Hematopoietic multipotent progenitor cell treated with erythropoietin and hydrocortisone succinate and interleukin-3 and kit ligand, for 15 days (in vitro differentiated cells): ENCODE results near the gene IL1A.

Experiments
- DNase-seq: peaks from one replicate; pipeline ENCODE4 v3.0.0-alpha.2; 2015; ENCODE audit warnings: low spot score

The IL1A gene

DNA sequence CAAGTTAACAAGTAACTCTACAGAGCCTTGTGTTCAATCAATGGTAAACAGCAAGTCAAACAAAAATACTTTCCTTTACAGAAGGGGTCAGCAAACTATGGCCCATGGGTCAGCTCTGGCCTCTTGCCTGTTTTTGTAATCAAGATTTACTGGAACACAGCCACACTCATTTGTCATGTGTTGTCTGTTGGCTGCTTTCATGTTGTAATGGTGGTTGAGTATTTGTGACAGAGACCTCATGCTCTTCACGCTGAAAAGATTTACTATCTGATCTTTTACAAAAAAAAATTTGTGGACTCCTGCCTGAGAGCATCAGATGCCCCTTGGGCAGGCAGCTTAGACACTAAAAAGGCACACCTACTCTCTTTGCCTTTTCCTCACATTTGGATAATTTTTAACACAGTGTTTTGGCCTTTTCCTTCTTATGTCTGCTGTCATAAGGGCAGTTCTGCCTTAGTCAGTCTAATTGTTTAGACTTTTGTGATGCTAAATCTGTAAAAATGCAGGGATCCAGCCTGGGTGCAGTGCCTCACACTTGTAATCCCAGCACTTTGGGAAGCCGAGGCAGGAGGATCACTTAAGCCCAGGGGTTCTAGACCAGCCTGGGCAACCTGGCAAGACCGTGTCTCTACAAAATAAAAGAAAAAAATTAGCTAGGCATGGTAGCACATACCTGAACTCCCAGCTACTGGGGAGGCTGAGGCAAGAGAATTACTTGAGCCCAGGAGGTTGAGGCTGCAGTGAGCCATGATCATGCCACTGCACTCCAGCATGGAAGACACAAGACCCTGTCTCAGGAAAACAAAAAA, 34.0 kb upstream of the IL1A start:
- DNase-seq, result no peak

DNA sequence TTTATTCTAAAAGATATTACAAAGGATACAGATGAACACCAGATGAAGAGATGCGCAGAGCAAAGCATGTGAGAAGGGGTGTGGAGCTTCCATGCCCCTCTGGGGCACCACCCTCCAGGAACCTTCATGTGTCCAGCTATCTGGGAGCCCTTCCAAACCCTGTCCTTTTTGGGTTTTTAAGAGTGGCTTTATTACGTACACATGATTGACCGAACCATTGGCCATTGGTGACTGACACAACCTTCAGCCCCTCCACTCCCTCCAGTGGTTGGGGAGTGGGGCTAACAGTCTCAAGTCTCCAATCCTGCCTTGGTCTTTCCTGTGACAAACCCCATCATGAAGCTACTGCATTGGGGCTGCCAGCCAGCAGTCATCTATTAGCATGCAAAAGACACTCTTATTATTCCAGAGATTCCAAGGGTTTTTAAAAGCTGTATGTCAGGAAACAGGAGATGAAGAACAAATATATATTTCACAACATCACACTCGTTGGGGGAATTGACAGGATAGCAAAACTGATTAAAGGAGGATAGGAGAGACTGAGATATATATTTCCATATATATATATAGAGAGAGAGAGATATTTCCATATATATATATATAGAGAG, 32.9 kb upstream of the IL1A start:
- no peak for DNase-seq

DNA sequence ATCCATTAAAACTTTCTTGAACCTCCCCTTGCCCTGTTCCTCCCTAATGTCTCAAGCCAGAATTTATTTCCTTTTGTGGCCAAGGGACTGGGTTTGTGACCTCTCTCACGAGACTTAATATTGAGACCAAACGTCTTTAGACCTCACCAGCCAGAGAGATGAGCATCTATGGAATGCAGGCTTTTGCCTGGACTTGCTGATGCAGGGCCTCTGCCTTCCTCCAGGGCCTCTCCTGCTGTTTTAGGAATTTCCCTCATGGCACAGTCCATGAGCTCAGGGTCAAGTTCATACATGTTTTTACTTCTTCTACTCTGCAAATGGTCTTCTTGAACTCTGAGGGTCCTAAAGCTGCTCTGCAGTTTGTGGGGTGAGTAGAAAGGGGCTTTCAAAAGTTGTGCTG, 30.0 kb upstream of the IL1A start:
- DNase-seq, result no peak

DNA sequence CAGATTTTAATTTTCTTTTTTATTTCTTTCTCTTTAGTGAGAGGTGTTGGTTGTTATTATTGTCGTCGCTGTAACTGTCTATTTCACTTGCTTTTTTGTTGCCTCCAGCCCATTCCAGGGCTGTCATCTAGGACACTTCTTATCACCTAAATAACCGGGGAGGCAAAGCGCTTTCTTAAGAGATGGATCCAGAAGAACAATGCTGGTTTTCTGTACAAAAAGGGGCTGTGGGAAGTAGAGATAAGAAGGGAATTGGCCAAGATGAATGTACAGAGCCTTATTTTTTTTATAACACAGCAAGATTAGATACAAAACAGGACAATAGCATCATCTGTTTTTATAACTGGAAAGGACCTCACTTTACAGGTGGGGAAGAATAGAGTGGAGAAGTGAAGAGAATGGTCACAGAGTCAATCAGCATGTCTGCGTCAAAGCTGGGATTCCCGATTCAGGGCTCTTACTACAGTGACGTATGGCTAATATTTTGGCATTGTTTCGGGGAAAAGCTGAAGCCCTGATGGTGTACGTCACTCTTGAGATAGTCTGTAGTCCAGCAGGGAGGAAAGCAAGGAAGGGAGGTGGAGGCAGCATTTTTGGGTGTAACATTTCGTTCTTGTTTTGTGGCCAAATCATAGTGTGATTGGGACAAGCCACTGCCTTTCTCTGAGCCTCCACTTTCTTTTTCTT, 29.1 kb upstream of the IL1A start:
- DNase-seq, result no peak

DNA sequence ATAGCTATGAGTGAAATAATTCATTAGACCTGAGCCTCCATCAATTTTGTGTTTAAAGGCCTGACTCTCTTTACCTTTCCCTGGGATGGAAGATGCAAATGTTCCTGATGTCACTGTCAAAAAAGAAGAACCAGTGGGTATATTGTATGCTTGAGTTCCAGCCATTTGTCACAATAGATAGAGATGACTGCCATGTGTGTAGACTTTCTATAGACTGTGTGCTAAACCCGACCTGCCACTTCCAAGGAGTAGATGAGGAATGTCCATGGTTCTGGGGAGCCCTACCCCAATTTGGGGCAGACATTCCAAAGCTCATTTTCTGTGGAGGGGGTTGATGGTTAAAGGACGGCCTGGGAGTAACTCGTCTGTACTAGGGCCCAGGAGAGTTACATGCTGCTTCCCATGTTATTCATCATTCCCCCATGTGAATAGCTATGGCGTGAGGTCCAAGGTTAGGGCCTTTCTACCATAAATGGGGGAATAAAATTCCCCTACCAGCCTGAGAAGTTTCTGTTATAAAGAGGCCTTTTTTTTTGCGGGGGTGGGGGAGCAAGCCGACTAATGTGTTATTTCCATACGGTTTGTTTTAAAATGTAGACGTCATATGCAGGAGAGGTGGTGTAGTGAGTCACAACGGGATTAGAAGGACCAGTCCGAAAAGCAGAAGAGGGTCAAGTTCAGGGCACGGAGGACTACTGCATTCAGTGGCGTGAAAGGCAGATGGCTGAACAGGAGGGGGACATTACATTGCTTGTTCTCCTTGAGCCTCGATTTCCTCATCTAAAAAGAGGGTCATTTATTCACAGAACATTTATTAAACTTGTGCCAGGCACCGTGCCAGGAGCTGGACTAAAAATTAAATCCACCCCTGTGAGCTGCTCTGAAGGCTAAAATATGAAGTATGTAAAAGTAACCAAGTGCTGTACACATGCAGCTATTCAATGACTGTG, 28.3 kb upstream of the IL1A start:
- DNase-seq, result no peak

DNA sequence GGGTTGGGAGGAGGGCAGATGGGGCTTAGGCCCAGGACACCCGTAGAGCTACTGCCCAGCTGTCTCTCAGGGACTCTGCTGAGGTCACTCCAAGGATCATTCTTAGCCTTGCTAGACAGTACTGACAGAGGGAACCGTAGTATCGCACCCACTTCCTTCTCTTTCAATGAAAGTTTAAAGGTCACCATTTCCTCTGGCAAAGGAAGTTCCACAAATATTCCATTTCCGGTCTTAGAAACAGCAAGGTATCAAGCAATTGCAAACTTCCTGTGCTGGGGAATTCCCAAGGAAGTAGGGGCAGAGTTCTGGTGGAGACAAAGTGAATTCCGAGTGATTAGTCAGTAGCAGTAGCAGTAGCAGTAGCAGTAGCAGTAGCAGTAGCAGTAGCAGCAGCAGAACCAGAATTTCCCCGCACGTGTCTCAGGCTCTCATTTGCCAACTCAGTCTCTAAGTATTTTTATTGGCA, 27.6 kb upstream of the IL1A start:
- no peak for DNase-seq

DNA sequence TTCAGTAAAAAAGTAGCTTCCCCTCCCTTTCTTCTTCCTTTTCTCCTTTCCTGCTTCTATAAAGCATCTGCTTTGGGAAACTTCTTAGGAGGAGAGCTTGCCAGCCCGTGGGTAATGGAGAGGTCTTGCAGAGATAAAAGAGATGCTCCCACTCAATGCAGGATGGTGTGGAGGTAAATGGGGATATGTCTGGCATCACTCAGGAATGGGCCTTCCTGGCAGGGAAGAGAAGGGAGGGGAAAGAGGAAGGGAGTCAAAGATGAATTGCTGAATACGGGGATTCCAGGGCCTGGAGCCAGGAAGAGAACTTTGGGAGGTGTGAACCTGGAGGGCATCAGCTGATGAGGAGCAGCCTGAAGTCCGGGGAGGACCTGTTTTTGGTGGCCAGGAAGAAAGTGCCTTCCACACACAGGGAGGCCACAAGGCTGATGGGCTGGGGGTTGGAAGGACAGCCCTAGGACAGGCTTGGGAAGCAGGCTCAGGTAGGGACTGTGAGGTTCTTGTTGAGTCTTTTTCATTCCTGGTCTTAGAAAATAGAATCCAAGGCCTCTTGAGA, 27.1 kb upstream of the IL1A start:
- no peak for DNase-seq

DNA sequence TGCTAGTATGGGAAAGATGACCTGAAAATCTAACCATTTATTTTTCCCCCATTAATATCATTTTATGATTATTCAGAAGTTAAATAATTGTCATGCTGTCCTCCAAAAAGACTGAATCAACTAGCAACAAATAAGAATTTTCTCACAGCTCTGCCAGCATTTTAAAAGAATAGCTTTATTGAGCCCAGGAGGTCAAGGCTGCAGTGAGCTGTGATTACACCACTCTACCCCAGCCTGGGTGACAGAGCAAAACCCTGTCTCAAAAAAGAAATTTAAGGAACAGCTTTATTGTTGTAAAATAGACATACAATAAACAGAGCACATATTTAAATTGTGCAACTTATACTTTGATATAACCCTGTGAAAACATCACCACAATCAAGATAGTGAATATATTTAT, 24.8 kb upstream of the IL1A start:
- no peak for DNase-seq

DNA sequence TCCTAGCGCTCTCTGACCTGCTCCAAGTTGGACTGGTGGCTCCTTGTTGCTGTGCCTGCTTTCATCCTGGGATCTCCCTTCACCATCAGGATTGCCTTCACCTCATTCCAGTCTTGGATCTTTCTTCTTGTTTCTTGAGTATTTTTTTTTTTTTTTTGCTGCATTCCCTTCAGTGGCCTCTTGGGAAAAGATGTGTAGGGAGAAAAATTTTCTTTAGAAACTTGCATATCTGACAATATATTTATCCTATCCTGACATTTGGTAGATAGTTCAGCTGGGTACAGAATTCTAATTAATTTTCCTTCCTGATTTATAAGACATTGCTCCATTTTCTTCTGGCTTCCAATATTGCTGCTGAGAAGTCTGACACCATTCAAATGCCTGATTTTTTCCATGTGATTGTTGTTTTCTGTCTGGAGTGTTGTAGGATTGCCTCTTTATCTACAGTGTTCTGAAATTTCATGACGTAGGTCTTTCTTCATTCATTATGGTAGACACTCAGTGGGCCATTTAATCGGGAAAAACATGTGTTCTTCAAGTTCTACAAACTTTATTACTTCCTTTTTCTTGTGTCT, 23.0 kb upstream of the IL1A start:
- DNase-seq, result no peak

DNA sequence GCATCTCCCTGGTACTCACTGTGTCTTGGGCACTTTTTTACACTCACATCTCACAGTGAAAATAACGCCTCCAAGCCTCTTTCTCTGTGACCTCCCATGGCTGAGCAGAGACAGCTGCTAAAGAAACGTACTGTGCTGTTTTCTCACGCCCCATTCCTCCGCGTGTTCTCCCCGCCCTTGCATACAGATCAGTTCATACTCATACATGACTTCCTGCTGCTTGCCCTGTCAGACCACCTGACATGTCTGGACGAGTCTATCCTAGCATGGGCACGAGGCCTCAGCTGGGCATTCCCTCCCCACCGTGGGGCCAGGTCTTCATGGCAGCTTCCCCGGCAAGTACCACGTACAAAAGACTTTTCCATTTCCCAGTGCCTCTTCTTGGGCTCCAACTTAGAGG, 21.2 kb upstream of the IL1A start:
- no peak for DNase-seq

DNA sequence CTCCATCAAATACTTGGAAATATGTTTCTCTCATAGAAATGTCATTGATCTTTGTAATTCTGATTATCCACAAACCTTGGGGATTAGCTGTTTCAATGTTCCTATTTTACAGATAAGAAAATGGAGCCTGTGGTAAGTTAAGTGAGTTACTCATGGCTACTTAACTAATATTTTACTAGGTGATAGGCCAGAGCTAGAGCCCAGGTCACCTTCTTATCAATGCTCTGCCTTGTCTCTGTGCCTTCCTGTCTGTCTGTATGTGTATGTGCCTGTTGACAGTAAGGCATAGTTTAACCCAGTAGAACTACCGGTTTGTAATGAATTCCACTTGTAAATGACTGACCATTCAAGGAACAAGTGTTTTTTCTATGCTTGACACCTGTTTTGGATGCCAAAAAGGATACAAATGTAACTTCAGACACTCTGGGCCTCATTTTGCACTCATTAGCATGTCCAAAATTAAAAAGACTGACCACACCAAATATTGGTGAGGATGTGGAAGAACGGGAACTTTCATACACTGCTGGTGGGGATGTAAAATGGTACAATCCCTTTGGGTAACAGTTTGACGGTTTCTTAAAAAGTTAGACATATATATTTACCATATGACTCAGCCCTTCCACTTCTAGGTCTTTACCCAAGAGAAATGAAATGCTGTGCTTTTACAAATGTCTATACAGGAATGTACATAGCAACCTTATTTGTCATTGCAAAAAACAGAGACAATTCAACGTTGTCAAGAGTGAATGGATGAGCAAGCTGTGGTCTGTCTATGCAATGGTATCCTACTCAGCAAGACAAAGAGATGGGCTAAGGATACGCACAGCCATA, 19.6 kb upstream of the IL1A start:
- no peak for DNase-seq

DNA sequence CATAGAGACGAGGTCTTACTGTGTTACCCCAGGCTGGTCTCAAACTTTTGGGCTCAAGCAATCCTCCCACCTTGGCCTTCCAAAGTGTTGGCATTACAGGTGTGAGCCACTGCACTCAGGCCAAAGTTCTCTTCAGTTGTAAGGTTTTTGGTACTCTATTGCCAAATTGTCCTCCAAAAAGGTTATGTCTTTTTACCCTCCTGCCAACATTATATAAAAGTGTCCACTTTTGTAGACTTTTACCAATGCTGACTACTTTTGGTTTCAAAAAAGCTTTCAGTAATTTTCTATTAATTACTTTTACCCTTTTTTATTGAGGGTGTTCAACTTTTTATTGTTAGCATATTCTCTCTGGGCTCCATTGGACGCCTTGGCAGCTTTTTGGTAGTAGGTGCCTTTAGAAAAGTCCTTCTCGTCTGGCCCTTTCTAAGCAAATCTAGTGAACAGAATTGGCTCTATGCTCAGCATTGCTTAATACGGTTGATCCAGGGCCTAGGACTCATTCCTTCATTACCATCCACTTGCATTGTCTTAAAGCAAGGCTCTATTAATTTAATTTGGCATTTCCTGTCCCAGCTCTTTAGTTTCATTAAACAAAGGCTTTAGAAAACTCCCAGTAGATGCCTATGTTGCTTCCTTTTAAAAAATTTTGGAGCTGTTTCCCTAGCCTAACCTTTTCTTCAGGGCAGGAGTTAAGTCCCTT, 16.7 kb upstream of the IL1A start:
- DNase-seq, result no peak

DNA sequence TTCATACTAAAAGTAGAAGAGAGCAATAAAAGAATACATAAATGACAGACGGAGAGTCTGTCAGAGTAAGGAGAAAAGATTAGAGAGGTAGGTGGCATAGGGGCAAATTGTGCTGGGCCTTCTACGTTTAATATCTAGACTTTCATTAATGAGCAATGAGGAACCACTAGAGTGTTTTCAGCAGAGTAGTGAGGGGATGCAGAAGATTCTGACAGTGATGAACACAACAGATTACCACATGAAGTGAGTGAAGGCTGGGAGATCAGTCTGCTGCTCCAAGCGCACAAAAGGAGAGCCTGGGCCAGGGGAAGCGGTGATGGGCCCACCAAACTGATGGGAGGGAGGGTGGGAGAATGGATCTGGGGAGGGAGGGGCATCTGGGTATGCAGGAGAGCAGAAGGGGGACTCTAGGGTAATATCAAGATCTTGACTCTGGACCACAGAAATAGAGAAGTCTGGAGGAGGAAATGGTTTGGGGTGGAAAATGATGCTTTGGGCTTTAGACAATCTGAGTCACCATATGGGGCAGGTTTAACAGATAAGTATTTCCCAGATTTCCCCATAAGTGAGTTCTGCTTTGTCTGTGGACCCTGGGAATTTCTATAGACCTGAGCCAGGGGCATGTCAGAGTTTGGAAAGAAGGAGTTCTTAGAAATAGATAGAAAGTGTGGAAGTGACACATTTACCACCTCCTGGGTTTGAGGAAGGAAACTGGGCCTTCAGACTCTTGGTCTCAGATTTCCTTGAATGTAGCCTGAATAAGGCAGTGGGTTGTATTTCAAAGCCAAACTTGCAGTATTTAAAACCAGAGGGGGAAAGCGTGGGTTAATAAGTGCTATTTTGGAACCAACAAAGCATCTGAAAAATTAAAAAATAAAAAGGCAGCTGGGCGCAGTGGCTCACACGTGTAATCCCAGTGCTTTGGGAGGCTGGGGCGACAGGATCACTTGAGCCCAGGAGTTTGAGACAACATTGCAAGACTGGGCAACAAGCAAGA, 15.0 kb upstream of the IL1A start:
- DNase-seq, result no peak

DNA sequence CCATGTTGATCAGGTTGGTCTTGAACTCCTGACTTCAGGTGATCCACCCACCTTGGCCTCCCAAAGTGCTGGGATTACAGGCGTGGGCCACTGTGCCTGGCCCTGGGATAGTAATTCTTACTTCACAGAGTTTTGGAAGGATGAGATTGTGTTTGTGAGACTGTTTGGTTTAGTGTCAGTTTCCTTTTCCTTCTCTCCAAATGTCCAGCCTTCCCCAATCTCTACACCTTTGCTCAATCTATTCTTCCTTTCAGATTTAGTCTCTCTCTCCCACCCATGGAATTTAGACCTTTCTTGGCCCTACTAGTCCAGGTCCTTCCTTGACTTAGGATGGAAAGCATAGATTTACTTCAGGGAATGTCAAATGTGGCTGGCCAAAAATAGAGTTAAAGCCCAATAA, 12.2 kb upstream of the IL1A start:
- DNase-seq, result no peak

DNA sequence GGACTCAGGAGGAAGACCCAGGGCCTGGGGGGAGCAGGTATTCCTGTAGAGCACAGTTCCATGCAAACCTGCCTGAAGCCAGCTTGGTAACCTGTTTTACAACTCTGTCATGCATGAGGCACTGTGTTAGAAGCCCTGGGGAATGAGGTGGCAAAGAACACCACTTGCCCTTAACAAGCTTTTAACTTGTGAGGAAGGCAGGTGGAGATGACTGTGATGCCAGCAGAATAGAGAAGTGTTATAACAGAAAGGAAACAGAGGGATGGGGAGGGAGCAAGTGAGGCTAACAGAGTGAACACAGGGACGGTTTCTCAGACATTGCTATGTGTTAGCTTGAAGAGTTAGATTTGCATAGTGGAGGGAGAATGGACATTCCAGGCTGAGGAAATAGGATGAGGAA, 11.5 kb upstream of the IL1A start:
- no peak for DNase-seq

DNA sequence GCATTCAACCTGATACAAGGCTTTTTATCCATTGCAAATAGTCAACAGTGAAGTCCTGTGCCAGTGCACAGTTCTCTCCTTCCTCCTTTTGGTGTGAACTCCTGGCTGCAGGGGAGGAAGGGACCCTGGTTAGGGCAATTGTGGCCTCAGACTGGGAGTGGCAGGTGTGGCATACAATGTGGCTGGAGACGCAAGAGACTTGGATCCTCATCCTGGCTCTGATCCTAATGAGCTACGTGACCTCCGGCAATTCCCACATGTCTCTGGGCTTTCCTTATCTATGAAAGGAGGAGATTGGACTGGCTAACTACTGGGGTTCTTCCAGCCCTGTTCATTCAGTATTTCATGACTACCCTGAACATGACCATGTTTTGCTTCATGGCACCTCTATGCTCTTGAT, 10.5 kb upstream of the IL1A start:
- no peak for DNase-seq

DNA sequence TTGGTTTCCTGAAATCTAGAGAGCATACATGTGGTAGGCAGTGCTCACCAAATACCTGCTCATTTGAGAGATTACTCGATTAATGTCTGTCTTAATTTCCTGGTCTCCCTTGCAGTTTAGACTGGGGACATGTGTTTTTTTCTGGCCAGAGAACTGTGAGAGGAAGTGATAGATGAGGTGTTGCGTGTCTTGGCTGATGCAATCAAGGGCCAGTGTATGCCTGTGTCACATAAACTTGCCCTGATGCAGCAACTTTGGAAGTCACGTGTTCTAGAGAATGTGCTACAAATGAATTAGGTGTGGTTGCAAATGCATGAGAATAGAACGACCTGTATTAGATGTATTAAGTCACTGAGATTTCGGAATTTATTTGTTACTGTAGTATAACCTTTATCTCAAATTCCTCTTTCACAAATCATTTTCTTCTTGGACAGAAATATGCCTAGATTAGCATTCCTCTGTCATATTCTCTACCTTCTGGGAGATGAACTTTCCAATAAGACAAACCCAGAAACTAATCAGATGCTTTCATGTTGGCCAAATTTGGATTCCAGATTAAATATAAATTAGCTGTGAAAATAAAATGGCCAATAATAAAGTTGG, 9.9 kb upstream of the IL1A start:
- peak; percentile 33 for DNase-seq

DNA sequence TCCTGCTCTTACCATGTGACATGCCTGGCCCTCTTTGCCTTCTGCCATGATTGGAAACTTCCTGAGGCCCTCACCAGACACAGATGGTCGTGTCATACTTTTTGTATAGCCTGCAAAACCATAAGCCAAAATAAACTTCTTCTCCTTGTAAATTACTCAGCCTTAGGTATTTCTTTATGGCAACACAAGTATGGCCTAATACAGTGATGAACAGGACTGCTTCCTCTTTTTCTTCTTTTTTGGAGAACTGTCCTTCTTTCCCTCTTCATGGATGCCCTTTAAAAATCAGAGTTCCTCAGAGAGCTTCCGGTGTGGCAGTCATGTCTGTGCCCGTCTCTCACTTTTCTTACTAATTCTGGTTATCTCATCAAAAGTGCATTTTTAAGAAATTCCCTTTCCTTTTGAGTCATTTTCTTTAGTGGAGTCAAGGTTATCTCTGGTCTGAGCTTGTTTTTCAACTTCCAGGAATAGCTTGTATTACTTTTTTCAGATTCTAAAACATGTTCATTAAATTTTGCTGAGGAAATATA, 9.2 kb upstream of the IL1A start:
- DNase-seq, result no peak
